NCI-H1694 treated with DMSO at 0.1 percent for 48 hours (cell line): ENCODE results near the gene TBC1D5.
"Not testable (repeated sequence)": the region's sequence is repeated elsewhere in the genome, so short reads cannot be mapped to it uniquely, and the experiment has no call there.

Experiments used
- DNase-seq: peaks from one replicate; lab custom pipeline; 2025; lab: John Stamatoyannopoulos, UW

TBC1D5 gene

DNA sequence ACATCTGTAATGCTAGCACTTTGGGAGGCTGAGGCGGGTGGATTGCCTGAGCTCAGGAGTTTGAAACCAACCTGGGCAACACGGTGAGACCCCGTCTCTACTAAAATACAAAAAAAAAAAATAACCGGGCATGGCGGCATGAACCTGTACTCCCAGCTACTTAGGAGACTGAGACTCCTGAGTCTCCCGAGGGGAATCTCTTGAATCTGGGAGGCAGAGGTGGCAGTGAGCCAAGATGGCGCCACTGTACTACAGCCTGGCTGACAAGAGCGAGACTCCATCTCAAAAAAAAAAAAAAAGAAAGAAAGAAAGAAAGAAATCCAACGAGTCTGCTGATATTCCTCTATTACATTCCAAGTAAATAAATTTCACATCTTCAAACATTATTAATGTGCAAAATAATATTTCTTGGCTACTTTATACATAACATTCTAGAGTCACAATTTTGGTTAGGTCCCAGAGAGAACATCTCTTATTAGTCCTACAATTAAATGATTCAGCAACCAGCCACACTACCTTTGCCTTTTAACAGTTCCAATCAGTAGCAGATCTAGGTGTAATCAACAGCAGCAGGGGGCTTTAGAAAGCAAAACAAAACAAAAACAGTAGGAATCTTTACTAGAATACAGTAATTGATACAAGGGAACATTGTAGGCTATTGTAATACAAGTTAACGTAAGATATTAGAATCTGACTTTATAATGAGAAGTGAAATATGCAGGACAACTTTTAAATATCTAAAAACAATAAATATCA lies 195.8 kb downstream of the TBC1D5 start:
- no peak for DNase-seq

DNA sequence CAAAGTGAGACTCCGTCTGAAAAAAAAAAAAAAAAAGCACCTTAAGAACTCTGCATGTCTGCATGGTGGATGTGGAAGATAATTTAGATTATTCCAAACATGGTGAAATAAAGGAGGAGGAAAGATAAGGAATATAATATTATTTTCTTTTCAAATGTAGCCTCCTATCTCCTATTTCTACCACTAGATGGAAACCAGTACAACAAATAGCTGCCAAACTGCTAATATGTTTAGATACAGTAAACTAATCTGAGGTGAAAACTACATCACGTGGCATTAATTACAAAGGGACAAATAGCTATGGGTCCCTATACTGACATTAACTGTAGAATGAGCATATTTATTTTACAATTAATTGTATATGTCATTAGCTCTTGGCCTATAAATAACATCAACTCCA lies 197.8 kb downstream of the TBC1D5 start:
- DNase-seq = no peak

DNA sequence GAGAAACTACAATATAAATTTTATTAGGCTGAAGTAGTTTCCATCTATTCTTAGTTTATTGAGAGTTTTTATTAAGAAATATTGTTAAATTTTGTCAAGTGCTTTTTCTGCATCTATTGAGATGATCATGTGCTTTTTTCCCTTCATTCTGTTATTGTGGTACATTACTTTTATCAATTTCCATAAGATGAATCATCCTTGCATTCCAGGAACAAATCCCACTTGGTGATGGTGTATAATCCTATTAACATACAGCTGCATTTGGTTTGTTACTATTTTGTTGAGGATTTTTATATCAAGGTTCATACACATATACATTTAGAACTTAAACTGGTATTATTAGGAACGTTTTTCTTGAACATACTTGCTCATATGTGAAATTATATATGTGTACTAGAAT lies 199.8 kb downstream of the TBC1D5 start:
- no peak for DNase-seq

DNA sequence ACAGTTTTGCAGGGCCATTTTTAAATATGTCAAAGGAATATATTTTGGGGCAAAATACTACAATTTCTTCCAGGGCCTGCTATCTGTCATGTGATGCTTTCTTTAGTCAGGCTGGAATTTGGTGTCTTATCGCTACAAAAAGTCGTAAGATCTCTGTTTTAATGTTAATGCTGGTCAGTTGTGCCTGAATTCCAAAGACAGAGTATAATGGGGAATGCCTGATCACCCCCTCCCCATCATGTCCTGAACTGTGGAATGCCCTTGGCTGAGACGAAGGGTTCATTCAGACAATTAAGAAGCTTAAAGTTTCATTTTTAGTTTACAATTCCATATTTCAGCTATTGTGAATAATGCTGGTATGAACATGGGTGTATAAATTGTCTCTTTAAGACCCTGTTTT lies 203.0 kb downstream of the TBC1D5 start:
- no peak for DNase-seq

DNA sequence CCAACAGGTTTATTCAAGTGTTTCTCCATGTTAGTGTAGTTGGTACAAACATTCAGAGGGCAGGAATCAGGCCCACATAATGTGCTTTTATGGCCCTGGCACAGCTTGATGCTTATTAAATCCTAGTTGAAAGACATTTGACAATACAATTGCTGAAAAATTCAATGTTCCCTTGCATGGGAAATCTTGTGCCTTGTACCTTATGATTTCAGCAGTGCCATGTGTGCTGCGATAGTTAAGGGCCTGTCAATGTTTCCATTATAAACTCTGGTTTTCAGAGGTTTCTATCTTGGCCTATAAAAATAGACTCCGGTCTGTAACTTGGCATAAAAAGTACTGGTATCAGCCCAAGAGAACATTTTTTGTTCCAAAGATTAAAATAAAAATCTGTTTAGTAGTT lies 207.2 kb downstream of the TBC1D5 start:
- DNase-seq = no peak

DNA sequence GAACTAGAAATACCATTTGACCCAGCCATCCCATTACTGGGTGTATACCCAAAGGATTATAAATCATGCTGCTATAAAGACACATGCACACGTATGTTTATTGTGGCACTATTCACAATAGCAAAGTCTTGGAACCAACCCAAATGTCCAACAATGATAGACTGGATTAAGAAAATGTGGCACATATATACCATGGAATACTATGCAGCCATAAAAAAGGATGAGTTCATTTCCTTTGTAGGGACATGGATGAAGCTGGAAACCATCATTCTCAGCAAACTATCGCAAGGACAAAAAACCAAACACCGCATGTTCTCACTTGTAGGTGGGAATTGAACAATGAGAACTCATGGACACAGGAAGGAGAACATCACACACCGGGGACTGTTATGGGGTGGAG lies 210.0 kb downstream of the TBC1D5 start:
- DNase-seq = not testable (repeated sequence)

DNA sequence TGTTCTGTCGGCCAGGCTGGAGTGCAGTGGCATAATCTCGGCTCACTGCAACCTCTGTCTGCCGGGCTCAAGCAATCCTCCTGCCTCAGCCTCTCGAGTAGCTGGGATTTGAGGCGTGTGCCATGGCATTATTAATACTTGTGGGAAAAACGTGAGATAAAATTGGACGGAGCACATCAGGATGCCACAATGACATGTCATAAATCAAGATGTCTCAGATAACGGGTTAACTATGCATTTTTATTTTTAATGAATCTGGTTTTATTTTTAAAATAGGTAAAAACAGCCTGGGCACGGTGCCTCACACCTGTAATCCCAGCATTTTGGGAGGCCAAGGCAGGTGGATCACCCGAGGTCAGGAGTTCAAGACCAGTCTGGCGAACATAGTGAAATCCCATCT lies 212.8 kb downstream of the TBC1D5 start:
- no peak for DNase-seq

DNA sequence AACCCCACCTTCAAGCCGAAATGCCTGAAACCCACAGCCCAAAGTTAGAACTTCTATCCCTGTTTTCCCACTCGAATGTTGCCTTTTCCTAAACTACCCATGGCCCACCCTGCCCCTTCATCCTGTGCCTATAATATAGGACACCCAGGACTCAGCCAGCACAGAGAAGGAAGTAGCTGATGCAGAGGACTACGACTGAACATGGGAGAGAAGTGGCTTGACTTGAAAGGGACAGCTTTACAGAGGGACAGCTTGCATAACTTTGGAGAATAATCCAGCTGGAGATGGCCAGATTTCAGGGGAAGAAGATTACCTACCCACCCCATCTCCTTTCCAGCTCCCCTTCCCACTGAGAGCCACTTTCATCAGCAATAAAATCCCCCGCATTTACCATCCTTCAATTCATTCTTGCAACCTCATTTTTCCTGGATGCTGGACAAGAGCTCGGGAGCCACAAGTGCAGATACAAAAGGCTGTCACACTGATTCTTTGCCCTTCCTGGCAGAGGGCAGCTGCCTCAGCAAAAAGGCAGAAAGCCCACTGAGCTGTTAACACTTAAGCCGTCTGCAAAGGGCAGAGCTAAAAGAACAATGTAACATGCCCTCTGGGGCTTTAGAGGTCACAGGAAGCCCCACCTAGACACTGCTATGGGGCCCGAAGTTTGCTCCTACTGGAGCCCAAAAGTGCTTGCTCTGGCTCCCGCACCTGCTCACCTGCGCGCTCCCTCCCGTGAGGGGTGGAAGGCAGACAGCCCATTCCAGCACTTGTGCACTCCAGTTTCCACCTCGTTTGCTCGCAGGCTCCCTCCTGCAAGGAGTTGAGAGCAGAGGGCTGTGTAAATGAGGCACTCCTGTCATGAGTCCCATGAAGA lies 224.0 kb downstream of the TBC1D5 start:
- no peak for DNase-seq

DNA sequence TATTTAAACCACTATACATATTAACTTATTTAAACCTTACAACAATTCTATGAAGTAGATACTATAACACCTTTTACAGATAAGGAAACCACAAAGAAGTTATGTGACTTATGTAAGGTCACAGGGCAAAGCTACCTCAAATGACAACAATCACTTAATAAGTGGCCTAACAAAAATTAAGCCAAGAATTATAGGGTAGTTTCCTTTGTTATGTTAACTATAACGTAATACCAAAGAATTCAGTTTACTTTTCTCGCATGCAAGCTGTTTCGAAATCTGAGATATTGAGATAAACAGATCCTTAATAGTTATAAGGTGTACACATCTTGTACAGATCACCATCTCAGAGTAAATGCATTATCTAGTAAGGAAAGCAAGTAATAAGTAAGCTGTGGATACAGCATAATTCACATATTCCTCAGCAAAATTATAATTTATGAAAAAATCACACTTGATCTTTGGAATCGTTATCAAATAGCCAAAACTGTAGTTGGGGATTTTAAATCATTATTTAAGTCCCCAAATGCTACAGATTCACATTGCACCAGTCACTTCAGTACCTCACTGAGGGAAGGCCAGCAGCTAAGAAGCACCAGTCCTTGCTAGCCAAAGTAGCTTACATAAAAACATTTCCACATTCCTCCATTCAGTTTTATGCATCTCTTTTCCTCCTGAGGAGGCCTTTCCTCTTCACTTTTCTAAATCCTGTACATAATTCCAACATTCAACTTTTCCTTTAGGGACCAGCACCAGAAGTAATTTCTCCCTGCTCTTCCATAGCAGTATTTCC lies 226.8 kb downstream of the TBC1D5 start:
- DNase-seq = no peak

DNA sequence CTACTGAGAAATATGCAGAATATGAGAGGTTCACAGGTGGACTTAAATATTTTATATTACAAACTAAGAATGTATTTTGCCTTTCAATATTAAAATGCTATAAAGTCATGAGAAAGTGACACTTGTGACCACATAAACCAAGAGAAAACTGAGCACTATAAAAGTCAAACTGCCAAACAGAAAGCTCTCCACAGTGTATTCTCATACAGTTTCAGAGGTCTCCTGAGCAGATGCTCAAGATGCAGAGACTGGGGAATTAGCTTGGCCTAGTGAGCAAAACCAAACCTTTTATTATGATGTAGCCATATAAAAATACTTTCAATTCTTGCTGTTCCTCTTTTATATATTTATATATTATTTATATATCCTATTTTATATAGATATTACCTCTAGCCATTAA lies 227.8 kb downstream of the TBC1D5 start:
- DNase-seq = no peak

DNA sequence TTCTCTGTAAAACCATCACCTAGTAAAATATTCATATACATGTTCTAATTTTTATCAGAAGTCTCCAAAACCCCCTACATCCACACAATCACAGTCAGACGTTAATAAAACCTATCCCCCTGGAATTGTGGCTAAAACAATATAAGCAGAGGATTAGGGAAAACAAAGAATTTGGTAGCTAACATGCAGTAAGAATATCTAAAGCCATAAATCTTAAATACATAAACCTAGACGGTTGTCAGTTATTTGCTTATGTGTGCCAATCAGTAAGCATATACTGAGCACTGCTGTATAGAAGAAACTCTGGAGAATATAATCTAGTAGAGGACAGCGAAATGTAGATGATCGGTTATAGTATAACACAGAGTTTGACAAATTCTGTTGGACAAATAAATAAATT lies 232.2 kb downstream of the TBC1D5 start:
- DNase-seq = no peak

DNA sequence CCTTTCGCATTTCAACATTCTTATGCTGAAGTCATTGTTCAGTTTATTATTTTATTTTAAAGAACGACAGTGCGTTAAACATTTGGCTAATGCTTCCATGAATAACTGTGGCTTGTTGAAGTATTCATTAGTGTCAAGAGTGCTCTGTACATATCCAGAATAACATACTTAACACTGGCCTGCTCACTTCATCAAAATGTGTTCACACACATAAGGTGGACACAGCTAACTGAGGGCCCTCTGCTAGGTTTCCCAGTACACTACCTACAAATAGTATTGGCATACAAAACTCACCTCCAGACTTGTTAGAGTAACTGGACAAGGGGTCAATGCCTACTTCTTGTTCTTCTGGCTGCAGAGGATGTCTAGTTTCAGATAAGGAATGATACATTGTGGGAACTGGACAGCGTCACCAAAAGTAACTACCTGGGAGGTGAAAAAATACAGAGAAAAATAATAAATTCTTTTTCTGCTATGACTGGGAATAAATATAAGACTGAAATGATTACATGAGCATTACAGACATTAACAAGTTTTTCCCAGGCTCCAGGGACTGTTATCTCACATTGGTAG lies 234.2 kb downstream of the TBC1D5 start:
- DNase-seq = no peak

DNA sequence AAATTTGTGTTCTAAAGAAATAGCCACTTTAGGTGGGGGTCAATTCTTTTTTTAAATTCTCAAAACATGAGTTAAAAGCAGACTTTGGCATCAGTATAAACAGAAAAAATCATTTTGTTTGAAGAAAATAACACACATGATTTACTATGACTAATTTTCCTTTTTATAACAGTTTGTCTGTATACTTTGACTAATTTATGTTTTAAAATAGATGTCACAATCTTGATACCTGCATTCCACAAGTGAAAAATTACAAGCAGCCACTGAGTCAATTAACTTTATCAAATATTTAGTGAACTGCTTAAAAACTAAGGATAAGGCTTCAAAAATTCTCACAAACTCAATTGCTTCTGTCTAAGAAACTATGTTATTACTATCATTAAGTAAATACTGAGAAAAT lies 235.0 kb downstream of the TBC1D5 start:
- no peak for DNase-seq

DNA sequence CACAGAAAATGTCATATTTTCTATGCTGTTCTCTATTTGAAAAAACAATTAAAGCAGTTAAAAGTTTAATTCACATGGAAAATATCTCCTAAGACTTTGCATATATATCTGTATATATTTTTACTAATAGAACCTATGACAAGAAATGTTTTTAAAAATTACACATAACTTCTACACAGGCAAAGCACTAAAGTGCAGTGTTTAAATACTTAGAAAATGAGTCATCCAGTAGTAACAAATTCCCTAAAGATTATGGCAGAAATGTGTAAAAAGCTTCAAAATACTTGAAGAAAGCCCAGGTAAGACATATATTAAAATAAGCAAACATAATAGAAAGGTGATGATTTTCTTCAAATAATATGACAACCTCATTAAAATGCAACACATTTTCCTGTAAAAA lies 236.6 kb downstream of the TBC1D5 start:
- DNase-seq = no peak

DNA sequence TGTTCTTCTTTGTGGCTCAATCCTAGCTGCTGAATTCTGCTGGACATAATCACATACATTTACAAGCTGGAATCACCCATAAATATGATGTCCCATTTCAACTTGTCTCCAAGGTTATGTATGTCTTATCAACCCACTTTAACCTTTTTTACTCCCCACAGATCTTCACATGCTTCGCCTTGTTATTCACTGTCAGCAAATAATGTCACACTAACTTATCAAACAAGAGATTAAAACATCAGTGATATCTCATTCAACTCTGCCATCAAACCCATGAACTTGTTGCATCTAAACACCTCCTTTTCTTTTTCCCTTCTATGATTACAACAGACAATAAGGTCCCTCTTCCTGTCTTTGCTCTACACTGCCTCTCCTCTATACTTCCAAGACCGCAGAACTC lies 240.7 kb downstream of the TBC1D5 start:
- no peak for DNase-seq

DNA sequence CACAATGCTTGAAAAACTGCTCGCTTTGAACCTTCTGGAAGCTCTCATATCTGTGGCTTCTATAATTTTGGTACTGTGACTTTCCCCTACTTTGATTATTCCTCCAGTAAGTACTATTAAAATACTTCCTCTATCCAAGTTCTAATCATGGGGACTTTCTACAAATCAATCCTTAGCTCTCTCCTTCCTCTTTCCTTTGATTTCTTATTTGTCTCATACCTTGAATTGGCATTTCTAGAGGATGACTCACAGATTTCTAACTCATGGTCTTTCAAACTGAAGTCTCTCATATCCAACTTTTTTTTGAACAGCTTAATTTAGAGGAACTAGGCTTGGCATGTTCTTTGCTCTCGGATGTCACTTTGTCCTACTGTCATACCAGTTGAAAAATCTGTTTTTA lies 241.8 kb downstream of the TBC1D5 start:
- DNase-seq = no peak

DNA sequence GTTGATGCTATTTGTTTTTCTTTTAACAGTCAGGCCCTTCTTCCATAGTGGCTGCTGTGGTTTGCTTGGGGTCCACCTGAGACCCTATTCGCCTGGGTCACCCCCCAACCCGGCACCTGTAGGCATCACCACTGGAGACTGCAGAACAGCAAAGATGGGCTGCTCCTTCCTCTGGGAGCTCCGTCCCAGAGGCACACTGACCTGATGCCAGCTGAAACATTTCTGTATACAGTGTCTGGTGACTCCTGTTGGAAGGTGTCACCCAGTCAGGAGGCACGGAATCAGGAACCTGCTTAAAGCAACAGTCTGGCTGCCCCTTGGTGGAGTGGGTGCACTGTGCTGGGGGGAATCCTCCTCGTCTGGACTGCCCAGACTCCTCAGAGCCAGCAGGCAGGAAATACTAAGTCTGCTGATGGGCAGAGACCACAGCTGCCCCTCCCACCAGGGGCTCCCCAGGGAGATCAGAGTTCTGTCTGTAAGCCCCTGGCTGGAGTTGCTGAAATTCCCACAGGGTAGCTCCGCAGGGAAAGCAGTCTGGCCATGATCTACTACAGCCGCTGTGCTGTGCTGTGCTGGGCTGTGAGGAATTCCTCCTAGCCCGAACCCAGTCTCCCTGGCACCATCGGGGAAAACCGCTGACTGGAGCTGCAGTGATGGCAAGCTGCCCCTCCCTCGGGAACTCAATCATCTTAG lies 248.2 kb downstream of the TBC1D5 start:
- no peak for DNase-seq

DNA sequence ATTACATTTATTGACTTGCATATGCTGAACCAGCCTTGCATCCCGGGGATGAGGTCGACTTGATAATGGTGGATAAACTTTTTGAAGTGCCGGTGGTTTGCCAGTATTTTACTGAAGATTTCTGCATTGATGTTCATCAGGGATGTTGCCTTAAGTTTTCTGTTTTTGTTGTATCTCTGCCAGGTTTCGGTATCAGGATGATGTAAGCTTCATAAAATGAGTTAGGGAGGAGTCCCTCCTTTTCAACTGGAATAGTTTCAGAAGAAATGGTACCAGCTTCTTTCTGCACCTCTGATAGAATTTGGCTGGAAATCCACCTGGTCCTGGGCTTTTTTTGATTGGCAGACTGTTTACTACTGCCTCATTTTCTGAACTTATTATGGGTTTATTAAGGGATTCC lies 250.8 kb downstream of the TBC1D5 start:
- no peak for DNase-seq

DNA sequence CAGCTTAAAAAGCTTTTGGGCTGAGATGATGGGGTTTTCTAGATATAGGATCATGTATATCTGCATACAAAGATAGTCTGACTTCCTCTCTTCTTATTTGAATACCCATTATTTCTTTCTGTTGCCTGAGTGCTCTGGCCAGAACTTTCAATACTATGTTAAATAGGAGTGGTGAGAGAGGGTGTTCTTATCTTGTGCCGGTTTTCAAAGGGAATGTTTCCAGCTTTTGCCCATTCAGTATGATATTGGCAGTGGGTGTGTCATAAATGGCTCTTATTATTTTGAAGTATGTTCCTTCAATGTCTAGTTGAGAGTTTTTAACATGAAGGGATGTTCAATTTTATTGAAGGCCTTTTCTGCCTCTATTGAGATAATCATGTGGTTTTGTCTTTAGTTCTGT lies 251.2 kb downstream of the TBC1D5 start:
- not testable (repeated sequence) for DNase-seq

DNA sequence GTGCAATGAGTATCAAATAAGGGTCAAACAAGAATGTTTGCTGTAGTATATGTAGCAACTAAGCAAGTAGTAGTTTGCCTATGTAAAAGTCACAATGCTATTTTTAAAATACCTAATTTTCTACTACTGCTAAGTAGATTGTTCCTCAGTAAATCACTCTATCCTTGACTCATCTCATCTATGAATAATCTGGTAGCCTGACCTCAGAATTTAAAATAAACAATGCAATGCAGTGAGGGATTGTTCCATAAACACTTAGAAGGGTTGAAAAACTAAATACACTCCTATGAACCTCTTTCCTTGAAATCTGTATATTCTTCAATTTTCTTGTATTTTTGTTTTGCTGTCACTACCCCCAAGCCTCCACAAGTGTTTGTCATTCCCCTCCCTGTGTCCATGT lies 253.3 kb downstream of the TBC1D5 start:
- no peak for DNase-seq

DNA sequence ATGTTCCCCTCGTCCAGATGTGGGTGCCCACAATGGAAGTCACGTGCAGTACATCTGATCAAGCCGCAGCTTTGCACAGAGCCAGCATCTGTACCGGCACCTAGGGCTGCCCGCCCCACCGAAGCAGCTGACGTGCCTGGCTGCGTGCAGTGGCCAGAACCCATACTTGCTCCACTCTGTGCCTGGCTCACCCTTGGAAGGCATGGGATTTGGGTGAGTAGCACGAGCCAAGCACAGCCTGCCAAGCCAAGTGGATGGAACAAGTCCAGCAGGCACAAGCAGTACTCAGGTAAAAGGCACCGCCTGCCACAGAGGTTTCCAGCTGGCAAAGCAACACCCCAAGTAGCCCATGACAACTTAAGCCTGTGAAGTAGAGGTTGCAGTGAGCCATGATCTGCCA lies 261.3 kb downstream of the TBC1D5 start:
- DNase-seq = no peak
